ENCODE measurements around the gene LAMC3.

The LAMC3 gene

GRCh38 chr9:131103024-131103423, 94.0 kb downstream of the LAMC3 start:
- TF ChIP-seq RARB (CRISPR knock-in tag; IDR thresholded peaks at IDR 0.05) (no peak), CREB5 (CRISPR knock-in tag; IDR thresholded peaks at IDR 0.05; ENCODE audit: low read depth) (no peak), TSHZ2 (CRISPR knock-in tag; IDR thresholded peaks at IDR 0.05) (no peak), ARNTL (CRISPR knock-in tag; IDR thresholded peaks at IDR 0.05; ENCODE audit: borderline replicate concordance, low read depth) (no peak), ZNF565 (CRISPR knock-in tag; conservative IDR thresholded peaks at IDR 0.05; ENCODE audit: low read depth) (no peak), ZFP30 (CRISPR knock-in tag; IDR thresholded peaks at IDR 0.05) (no peak), ZNF70 (CRISPR knock-in tag; IDR thresholded peaks at IDR 0.05) (no peak), TOX (CRISPR knock-in tag; IDR thresholded peaks at IDR 0.05; ENCODE audit: borderline replicate concordance) (no peak), TCF4 (CRISPR knock-in tag; IDR thresholded peaks at IDR 0.05; ENCODE audit: borderline replicate concordance) (no peak), PATZ1 (CRISPR knock-in tag; IDR thresholded peaks at IDR 0.05; ENCODE audit: borderline replicate concordance) (no peak)
- ATAC-seq, result no peak

GRCh38 chr9:131103535-131103934, 94.6 kb downstream of the LAMC3 start:
- ATAC-seq, result no peak
- no peak for TF ChIP-seq CSDC2 (CRISPR knock-in tag; IDR thresholded peaks at IDR 0.05)
- no peak for TF ChIP-seq TCF4 (CRISPR knock-in tag; IDR thresholded peaks at IDR 0.05; ENCODE audit: borderline replicate concordance)
- no peak for TF ChIP-seq ZC3H10 (CRISPR knock-in tag; IDR thresholded peaks at IDR 0.05)
- no peak for TF ChIP-seq PATZ1 (CRISPR knock-in tag; IDR thresholded peaks at IDR 0.05; ENCODE audit: borderline replicate concordance)
- no peak for TF ChIP-seq ZFP3 (CRISPR knock-in tag; IDR thresholded peaks at IDR 0.05)

GRCh38 chr9:131104016-131104740, 95.2 kb downstream of the LAMC3 start:
- ATAC-seq, result no peak
- TF ChIP-seq PATZ1 (CRISPR knock-in tag; IDR thresholded peaks at IDR 0.05; ENCODE audit: borderline replicate concordance) (no peak), ZNF70 (CRISPR knock-in tag; IDR thresholded peaks at IDR 0.05) (no peak), BACH2 (CRISPR knock-in tag; IDR thresholded peaks at IDR 0.05; ENCODE audit: borderline replicate concordance) (no peak), ESRRG (CRISPR knock-in tag; IDR thresholded peaks at IDR 0.05) (no peak), RARB (CRISPR knock-in tag; IDR thresholded peaks at IDR 0.05) (no peak), GLIS3 (CRISPR knock-in tag; IDR thresholded peaks at IDR 0.05) (no peak), ZFP30 (CRISPR knock-in tag; IDR thresholded peaks at IDR 0.05) (no peak), ZFP3 (CRISPR knock-in tag; IDR thresholded peaks at IDR 0.05) (no peak)

- TF ChIP-seq BACH2 (CRISPR knock-in tag; IDR thresholded peaks at IDR 0.05; ENCODE audit: borderline replicate concordance), result no peak
- no peak for ATAC-seq
Observed at GRCh38 chr9:131105952-131106351, 97.0 kb downstream of the LAMC3 start.
